COR-L47 (cell line): ENCODE measurements around the gene ABHD1.
"Not testable (repeated sequence)": the region's sequence is repeated elsewhere in the genome, so short reads cannot be mapped to it uniquely, and the experiment has no call there.

Source experiments
- DNase-seq: peaks from one replicate; lab custom pipeline; 2025; lab: John Stamatoyannopoulos, UW

ABHD1 gene

DNA sequence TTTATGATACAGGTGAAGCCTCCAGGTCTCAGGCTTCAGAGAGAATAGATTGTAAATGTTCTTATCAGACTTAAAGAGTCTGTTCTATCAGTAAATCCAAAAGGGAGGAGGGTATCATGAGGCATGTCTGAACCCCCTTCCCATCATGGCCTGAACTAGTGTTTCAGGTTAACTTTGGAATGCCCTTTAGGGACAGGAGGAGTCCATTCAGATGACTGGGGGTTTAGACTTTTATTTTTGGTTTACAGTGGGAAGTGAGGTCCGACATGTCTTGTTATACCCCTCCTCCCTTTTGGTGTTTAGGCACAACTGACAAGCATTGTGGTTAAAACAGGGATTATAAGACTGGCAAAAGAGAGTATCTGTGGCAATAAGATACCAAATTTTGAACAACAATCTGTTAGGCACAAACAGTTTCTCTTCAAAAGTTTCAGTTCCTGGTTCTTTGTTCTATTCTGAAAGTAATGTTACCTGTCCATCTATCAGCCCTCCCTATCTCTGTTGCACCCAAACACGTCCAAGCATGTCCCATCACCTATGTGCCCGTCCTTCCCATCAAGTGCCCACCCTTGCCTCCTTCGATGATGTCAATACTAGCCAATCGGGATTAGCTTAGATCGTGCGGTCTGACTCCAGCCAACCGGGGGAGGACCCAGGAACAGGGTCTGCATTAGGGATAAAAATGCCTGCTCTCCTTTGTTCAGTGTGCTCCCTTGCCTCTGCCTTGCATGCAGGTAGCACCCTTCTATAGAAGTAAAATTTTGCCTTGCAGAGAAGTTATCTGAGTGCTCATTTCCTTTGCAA is 41.5 kb downstream of the ABHD1 start:
- DNase-seq = no peak

DNA sequence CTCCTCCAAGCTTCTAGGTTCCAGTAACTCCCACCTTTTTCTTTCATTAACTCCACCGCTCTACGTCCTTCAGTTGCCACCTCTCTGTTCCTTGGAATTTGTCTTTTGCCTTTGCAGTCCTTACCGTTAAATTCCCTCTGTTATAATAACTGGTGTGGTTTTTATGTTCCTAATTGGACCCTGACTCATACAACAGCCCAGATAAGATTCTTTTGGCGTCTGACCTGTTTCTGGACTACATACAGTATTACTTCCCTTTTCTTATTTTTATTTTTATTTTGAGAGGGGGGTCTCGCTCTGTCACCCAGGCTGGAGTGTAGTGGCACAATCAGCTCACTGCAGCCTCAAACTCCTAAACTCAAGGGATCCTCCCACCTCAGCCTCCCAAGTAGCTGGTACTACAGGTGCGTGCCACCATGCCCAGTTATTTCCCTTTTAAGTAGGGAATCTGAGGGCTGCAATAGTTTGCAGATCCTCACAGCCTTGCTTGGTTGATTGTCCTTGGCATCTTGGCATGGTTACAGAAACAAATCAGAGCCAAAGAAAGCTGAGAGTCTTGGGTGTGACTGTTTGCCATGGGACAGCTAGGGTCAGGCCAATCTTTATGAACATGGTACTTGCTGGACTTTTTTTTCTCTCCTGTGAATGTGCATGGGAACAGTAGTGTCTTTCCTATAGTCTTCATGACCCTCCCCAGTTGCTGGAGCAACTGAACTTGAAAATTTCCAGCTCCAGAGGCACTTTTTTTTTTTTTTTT is 47.1 kb downstream of the ABHD1 start:
- DNase-seq = no peak

DNA sequence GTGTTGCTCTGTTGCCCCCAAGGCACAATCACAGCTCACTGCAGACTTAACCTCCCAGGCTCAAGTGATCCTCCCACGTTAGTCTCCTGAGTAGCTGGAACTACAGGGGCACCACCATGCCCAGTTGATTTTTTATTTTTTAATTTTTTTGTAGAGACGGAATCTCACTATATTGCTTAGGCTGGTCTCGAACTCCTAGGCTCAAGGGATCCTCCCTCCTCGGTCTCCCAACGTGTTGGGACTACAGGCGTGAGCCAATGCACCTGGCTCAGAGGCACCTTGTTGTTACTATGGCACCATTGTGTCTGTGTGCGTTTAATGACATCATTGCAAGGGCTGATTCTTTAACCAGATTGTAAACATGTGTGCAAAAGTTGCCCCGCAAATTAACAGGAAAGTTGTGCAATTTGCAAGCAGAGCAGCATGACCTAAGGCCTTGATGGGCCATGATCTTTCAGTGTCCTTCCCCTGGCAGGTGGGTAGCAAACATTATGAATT is 47.8 kb downstream of the ABHD1 start:
- DNase-seq = no peak

DNA sequence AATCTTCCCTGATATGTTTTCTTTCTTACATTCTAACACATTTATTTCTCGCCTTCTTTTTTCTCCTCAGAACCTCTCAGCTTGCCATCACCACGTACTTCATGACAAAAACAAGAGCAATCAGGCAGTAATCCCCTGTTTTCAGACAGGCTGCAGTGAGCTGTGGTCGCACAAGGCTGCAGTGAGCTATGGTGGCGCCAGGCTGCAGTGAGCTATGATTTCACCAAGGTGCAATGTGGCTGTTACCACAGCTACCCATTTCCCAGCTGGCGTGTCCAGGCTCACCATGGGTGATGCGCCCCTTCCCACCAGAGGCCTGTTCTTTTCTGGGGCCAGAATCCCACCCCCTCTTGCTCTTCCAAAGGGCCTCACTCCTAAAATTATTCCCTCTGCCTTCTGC is 51.0 kb downstream of the ABHD1 start:
- DNase-seq = no peak

DNA sequence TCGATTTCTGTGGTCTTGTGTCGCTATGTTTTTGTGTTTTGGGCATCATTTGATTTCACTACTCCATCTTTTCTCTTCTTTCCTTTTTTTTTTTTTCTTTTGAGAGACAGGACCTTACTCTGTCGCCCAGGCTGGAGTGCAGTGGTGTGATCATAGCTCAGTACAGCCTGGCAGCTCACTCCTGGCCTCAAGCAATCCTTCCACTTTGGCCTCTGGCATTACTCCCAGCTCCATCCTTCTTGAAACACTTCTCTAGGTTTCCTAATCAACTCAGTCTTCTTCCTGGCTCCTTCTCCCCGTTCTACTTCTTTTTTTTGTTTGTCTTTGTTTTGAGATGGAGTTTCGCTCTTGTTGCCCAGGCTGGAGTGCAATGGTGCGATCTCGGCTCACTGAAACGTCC is 51.7 kb downstream of the ABHD1 start:
- no peak for DNase-seq

DNA sequence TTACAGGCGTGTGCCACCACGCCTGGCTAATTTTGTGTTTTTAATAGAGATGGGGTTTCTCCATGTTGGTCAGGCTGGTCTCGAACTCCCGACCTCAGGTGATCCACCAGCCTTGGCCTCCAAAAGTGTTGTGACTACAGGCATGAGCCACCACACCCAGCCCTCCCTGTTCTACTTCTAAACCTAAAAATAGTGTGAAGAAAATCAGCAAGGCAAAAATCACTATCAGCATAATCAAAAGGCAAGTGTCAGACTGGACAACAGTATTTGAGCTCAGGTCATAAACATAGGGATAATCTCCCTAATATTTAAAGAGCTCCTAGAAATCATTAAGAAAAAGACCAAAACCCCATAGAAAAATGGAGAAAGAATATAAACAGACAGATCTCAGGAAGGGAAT is 52.2 kb downstream of the ABHD1 start:
- not testable (repeated sequence) for DNase-seq

DNA sequence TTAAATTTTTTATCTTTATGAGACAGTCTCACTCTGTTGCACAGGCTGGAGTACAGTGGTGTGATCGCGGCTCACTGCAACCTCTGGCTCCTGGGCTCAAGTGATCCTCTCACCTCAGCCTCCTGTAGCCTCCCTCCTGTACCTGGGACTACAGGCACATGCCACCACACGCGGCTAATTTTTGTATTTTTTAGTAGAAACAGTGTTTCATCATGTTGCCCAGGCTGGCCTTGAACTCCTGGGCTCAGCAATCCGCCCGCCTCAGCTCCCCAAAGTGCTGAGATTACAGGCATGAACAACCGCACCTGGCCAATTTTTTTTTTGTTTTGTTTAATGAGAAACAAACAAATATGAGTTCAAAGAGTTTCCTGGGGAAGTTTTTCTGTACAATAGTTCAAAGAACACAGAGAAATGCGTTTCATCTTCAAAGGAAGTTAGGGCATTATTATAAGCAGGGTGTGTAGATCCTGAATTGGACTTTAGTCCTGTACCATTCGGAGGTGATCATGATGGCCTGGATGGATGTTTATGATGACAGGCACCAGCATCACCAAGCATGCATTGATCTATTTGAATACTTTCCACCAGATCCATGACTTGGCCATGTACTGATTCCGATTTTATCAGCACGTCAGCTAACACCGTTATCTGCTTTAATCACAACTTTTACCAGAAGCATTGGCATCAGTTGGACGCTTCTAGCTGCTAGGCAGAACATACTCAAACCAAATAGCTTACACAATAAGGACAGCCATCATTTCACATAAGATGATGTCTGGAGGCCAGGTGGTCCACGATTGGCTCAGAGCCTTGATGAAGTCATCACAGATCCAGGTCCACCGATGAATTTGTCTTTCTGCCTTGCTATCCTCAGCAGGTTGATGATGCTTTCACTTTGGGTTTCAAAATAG is 54.1 kb downstream of the ABHD1 start:
- no peak for DNase-seq

DNA sequence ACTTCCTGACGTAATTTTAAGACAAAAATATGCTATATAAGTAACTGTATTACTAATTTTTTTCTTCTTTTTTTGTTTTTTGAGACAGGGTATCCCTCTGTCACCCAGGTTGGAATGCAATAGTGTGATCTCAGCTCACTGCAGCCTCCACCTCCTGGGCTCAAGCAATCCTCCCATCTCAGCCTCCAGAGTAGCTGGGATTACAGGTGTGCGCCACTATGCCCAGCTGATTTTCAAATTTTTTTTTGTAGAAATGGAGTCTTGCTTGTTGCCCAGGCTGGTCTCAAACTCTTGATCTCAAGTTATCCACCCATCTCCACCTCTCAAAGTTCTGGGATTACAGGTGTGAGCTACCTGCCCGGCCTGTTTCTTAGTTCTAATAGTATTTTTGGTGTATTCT is 54.9 kb downstream of the ABHD1 start:
- DNase-seq = no peak

DNA sequence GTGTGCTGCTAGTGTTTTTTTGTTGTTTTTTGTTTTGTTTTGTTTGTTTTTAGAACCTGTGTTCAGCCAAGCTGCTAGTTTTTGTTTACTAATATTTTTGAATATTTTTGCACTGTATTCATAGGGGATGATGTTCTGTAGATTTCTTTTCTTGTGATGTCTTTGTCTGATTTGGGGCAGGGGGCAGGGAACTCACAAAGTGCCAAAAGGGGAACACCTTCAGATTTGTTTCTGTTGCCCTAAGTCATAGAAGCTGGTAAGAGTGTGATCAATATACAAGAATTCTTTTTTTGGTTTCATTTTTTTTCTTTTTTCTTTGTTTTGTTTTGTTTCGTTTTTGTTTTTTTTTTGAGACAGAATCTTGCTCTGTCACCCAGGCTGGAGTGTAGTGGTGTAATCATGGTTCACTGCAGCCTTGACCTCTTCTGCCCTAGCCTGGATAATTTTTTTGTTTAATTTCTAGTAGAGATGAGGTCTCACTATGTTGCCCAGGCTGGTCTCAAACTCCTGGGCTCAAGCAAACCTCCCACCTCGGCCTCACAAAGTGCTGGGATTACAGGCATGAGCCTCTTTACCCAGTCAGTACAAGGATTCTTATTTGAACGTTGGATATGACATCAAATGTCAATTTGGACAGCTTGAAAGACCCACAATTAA is 55.9 kb downstream of the ABHD1 start:
- DNase-seq = no peak
